Astrocyte (in vitro differentiated cells and primary cell): ENCODE results near the gene TEAD4.

Experiments
- EZH2 ChIP-seq: IDR thresholded peaks from 2 replicates; pipeline ENCODE4 v1.6.1; 2012; ENCODE audit warnings: mild to moderate bottlenecking, low read length, inconsistent platforms; ENCODE audit not compliant: insufficient read depth
- TF ChIP-seq, protein P1 (sequence below): IDR thresholded peaks from 2 replicates; pipeline ENCODE4 v1.5.1; 2011; ENCODE audit warnings: low read depth, mild to moderate bottlenecking, inconsistent platforms, low read length, moderate library complexity; ENCODE audit not compliant: insufficient read depth

DNA sequence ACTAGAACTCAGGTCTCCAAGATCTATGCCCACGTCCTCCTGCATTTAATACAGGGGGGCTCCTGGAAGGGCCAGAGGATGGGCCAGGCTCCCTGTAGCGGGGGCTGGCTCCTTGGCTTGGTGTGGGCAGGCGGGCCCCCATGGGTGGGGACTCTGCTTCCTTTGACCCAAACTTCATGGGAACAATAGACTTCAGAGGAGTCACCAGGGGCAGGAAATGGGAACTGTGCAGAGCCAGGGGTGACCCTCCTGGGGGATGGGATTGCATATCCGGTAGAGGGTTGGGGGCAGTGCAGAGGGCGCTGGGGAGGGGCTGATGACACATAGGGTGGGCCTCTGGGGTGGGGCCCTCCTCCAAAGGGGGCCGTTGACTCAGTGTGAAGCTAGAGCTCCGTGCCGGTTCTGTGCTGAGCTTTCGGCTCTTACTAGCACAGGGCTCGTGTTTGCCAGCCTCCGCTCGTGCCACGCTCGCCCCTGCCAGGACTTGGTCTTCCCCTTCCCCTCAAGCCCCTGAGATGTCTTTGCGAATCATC, 4.6 kb downstream of the TEAD4 start:
- TF ChIP-seq, protein P1, sequence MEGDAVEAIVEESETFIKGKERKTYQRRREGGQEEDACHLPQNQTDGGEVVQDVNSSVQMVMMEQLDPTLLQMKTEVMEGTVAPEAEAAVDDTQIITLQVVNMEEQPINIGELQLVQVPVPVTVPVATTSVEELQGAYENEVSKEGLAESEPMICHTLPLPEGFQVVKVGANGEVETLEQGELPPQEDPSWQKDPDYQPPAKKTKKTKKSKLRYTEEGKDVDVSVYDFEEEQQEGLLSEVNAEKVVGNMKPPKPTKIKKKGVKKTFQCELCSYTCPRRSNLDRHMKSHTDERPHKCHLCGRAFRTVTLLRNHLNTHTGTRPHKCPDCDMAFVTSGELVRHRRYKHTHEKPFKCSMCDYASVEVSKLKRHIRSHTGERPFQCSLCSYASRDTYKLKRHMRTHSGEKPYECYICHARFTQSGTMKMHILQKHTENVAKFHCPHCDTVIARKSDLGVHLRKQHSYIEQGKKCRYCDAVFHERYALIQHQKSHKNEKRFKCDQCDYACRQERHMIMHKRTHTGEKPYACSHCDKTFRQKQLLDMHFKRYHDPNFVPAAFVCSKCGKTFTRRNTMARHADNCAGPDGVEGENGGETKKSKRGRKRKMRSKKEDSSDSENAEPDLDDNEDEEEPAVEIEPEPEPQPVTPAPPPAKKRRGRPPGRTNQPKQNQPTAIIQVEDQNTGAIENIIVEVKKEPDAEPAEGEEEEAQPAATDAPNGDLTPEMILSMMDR: no peak
- no peak for TF ChIP-seq EZH2
